Measurements from ENCODE around the gene TMEM119.

DNA sequence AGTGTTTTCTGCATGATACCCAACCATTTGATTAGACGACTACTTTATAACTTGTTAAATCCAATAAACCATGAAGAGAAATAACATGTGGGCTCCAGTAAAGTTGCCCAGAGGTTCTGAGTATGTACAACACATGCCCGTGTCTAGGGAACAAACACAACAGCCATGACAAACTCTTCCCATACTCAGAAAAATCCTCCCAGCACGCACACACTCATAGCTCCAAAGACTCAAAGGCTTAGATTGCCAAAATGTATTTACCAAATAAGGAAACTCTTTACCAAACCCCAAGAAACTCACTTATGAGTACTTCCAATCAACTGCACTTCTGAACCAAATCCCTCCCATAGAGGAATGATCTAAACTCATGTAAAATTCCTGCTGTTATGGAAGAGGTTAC, 54.2 kb downstream of the TMEM119 start:
- no peak for TF ChIP-seq POLR2A (IDR thresholded peaks at IDR 0.05)
- TF ChIP-seq, protein P1, sequence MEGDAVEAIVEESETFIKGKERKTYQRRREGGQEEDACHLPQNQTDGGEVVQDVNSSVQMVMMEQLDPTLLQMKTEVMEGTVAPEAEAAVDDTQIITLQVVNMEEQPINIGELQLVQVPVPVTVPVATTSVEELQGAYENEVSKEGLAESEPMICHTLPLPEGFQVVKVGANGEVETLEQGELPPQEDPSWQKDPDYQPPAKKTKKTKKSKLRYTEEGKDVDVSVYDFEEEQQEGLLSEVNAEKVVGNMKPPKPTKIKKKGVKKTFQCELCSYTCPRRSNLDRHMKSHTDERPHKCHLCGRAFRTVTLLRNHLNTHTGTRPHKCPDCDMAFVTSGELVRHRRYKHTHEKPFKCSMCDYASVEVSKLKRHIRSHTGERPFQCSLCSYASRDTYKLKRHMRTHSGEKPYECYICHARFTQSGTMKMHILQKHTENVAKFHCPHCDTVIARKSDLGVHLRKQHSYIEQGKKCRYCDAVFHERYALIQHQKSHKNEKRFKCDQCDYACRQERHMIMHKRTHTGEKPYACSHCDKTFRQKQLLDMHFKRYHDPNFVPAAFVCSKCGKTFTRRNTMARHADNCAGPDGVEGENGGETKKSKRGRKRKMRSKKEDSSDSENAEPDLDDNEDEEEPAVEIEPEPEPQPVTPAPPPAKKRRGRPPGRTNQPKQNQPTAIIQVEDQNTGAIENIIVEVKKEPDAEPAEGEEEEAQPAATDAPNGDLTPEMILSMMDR (IDR thresholded peaks at IDR 0.05): no peak

Measured in adrenal gland (tissue), 5 donors.